NK-92 (cell line): Measurements from ENCODE around the gene THBS4.

Experiments used
- DNase-seq: peaks from one replicate; lab custom pipeline; 2025; ENCODE audit not compliant: unreplicated experiment; lab: John Stamatoyannopoulos, UW

The THBS4 gene

GRCh38 chr5:80043187-80043586 lies 8.0 kb downstream of the THBS4 start:
- DNase-seq = no peak

- DNase-seq = no peak
Observed at GRCh38 chr5:80048084-80048780, 13.1 kb downstream of the THBS4 start.

- DNase-seq = no peak
Observed at GRCh38 chr5:80052464-80052863, 17.3 kb downstream of the THBS4 start.

- no peak for DNase-seq
Observed at GRCh38 chr5:80054682-80055081, 19.5 kb downstream of the THBS4 start.

GRCh38 chr5:80055491-80056170 lies 20.5 kb downstream of the THBS4 start:
- no peak for DNase-seq

- no peak for DNase-seq
Observed at GRCh38 chr5:80057099-80057498, 22.0 kb downstream of the THBS4 start.

- DNase-seq = no peak
Observed at GRCh38 chr5:80057921-80058320, 22.8 kb downstream of the THBS4 start.

GRCh38 chr5:80059354-80059980 lies 24.3 kb downstream of the THBS4 start:
- DNase-seq = no peak

- no peak for DNase-seq
Observed at GRCh38 chr5:80060966-80061365, 25.8 kb downstream of the THBS4 start.

GRCh38 chr5:80061547-80061946 lies 26.4 kb downstream of the THBS4 start:
- DNase-seq = no peak

- no peak for DNase-seq
Observed at GRCh38 chr5:80064124-80064523, 29.0 kb downstream of the THBS4 start.

GRCh38 chr5:80067016-80067415 lies 31.9 kb downstream of the THBS4 start:
- DNase-seq = no peak

- DNase-seq = no peak
Observed at GRCh38 chr5:80067531-80068245, 32.5 kb downstream of the THBS4 start.

- DNase-seq = no peak
Observed at GRCh38 chr5:80068246-80068636, 33.1 kb downstream of the THBS4 start.

- DNase-seq = no peak
Observed at GRCh38 chr5:80068775-80069174, 33.6 kb downstream of the THBS4 start.

GRCh38 chr5:80069251-80069800 lies 34.2 kb downstream of the THBS4 start:
- no peak for DNase-seq

GRCh38 chr5:80069918-80070318 lies 34.8 kb downstream of the THBS4 start:
- no peak for DNase-seq

GRCh38 chr5:80070338-80071056 lies 35.3 kb downstream of the THBS4 start:
- DNase-seq = no peak

GRCh38 chr5:80071510-80072021 lies 36.4 kb downstream of the THBS4 start:
- no peak for DNase-seq
